WERI-Rb-1 (cell line): ENCODE results near the gene MUS81.
A peak's percentile ranks its signal among the peaks of the same experiment; 100 is the strongest.

Experiments used
- DNase-seq: peaks from one replicate; pipeline ENCODE4 v3.0.0-alpha.2; 2020
- H3K27ac ChIP-seq: fragments of 250-450 bp; sonication (Bioruptor Pico); 2 replicates; pipeline ENCODE4 v1.5.1; 2020; ENCODE audit warnings: mild to moderate bottlenecking, moderate library complexity
- H3K27me3 ChIP-seq: fragments of 250-450 bp; sonication (Bioruptor Pico); 2 replicates; pipeline ENCODE4 v1.5.1; 2021; ENCODE audit warnings: mild to moderate bottlenecking, low read depth, moderate library complexity; ENCODE audit not compliant: insufficient read depth, severe bottlenecking
- H3K36me3 ChIP-seq: fragments of 250-450 bp; sonication (Bioruptor Pico); 2 replicates; pipeline ENCODE4 v1.5.1; 2020; ENCODE audit warnings: mild to moderate bottlenecking, moderate library complexity
- H3K4me3 ChIP-seq: 2 replicates; pipeline ENCODE4 v1.5.1; 2011; ENCODE audit warnings: low read depth, mild to moderate bottlenecking, control low read depth, low read length
- H3K9me3 ChIP-seq: fragments of 250-450 bp; sonication (Bioruptor Pico); 2 replicates; pipeline ENCODE4 v1.5.1; 2021; ENCODE audit warnings: mild to moderate bottlenecking, moderate library complexity; ENCODE audit not compliant: severe bottlenecking
- CTCF ChIP-seq: IDR thresholded peaks from 2 replicates; pipeline ENCODE4 v1.5.1; 2011; ENCODE audit warnings: low read depth, mild to moderate bottlenecking, control low read depth, inconsistent platforms, low read length

Gene MUS81

GRCh38 chr11:65870307-65870658, 10.1 kb downstream of the MUS81 start:
- peaks cover 28% of the 10 kb centered on the region for H3K36me3 ChIP-seq
- no peaks in the 10 kb centered on the region for H3K9me3 ChIP-seq
- no peaks in the 10 kb centered on the region for H3K27me3 ChIP-seq
- H3K27ac ChIP-seq = no peak overlapping the region
- no peak overlapping the region for H3K4me3 ChIP-seq
- no peak for DNase-seq
- no peak for TF ChIP-seq CTCF

- Histone ChIP-seq H3K27ac (no peak overlapping the region), H3K36me3 (peaks cover 21% of the 10 kb centered on the region), H3K4me3 (no peak overlapping the region), H3K9me3 (no peaks in the 10 kb centered on the region), H3K27me3 (no peaks in the 10 kb centered on the region)
- DNase-seq = no peak
- TF ChIP-seq CTCF = no peak
Observed at GRCh38 chr11:65870706-65871681, 10.8 kb downstream of the MUS81 start.

- peak; percentile 27; the same call in 1 of the 2 replicates for TF ChIP-seq CTCF
- peak; percentile 55 for DNase-seq
- no peaks in the 10 kb centered on the region for H3K9me3 ChIP-seq
- H3K4me3 ChIP-seq = peak overlapping the region; percentile 74
- H3K27me3 ChIP-seq = no peaks in the 10 kb centered on the region
- H3K27ac ChIP-seq = peak overlapping the region; percentile 52
- peaks cover 11% of the 10 kb centered on the region for H3K36me3 ChIP-seq
Observed at GRCh38 chr11:65871811-65872548, 11.7 kb downstream of the MUS81 start.

GRCh38 chr11:65872586-65873317, 12.5 kb downstream of the MUS81 start, which contains the start of gene EFEMP2:
Gene EFEMP2, minus strand, starts transcription at chr11:65872800. Its CDS starts 446 bp downstream, at chr11:65872354.
- Histone ChIP-seq H3K4me3 (peak within 1 kb of the TSS; percentile 74), H3K27ac (peak within 1 kb of the TSS; percentile 54), H3K27me3 (no peaks in the 10 kb centered on the region), H3K9me3 (no peaks in the 10 kb centered on the region), H3K36me3 (peaks cover 5% of the 10 kb centered on the region)
- TF ChIP-seq CTCF = no peak
- DNase-seq = no peak

- H3K4me3 ChIP-seq = peak overlapping the region; percentile 74
Observed at GRCh38 chr11:65873318-65874156, 13.3 kb downstream of the MUS81 start.

More at GRCh38 chr11:65873318-65874156, 13.3 kb downstream of the MUS81 start:
- Histone ChIP-seq H3K27ac (peak overlapping the region; percentile 54), H3K9me3 (no peaks in the 10 kb centered on the region), H3K27me3 (no peaks in the 10 kb centered on the region), H3K36me3 (no peaks in the 10 kb centered on the region)
- TF ChIP-seq CTCF = no peak
- peak; percentile 95 for DNase-seq
